Hematopoietic multipotent progenitor cell treated with erythropoietin and hydrocortisone succinate and interleukin-3 and kit ligand, for 8 days (in vitro differentiated cells): ENCODE results near the gene CACNA2D3.

ENCODE experiments used
- DNase-seq: peaks from one replicate; pipeline ENCODE4 v3.0.0-alpha.2; 2015

The CACNA2D3 gene

GRCh38 chr3:54507876-54508460, 385.6 kb downstream of the CACNA2D3 start:
- DNase-seq, result no peak

- DNase-seq, result no peak
Measured at GRCh38 chr3:54510506-54510905, 388.2 kb downstream of the CACNA2D3 start.

- no peak for DNase-seq
Measured at GRCh38 chr3:54511766-54512365, 389.5 kb downstream of the CACNA2D3 start.

- no peak for DNase-seq
Measured at GRCh38 chr3:54514006-54514405, 391.7 kb downstream of the CACNA2D3 start.

- DNase-seq, result no peak
Measured at GRCh38 chr3:54514416-54514815, 392.1 kb downstream of the CACNA2D3 start.

- DNase-seq, result no peak
Measured at GRCh38 chr3:54515441-54516213, 393.3 kb downstream of the CACNA2D3 start.

GRCh38 chr3:54517424-54517823, 395.1 kb downstream of the CACNA2D3 start:
- no peak for DNase-seq

GRCh38 chr3:54518011-54518675, 395.8 kb downstream of the CACNA2D3 start:
- DNase-seq, result no peak

- DNase-seq, result no peak
Measured at GRCh38 chr3:54519493-54519892, 397.1 kb downstream of the CACNA2D3 start.

- DNase-seq, result no peak
Measured at GRCh38 chr3:54520060-54520459, 397.7 kb downstream of the CACNA2D3 start.

GRCh38 chr3:54527521-54527920, 405.2 kb downstream of the CACNA2D3 start:
- no peak for DNase-seq

GRCh38 chr3:54527953-54528352, 405.6 kb downstream of the CACNA2D3 start:
- no peak for DNase-seq

GRCh38 chr3:54528668-54529067, 406.3 kb downstream of the CACNA2D3 start:
- DNase-seq, result no peak

GRCh38 chr3:54530091-54530490, 407.7 kb downstream of the CACNA2D3 start:
- DNase-seq, result no peak

- DNase-seq, result no peak
Measured at GRCh38 chr3:54530944-54531343, 408.6 kb downstream of the CACNA2D3 start.

GRCh38 chr3:54531741-54532140, 409.4 kb downstream of the CACNA2D3 start:
- DNase-seq, result no peak

GRCh38 chr3:54533856-54534255, 411.5 kb downstream of the CACNA2D3 start:
- DNase-seq, result no peak

- no peak for DNase-seq
Measured at GRCh38 chr3:54535619-54536018, 413.3 kb downstream of the CACNA2D3 start.

GRCh38 chr3:54536450-54536849, 414.1 kb downstream of the CACNA2D3 start:
- no peak for DNase-seq

- no peak for DNase-seq
Measured at GRCh38 chr3:54537506-54537905, 415.2 kb downstream of the CACNA2D3 start.

GRCh38 chr3:54538346-54538745, 416.0 kb downstream of the CACNA2D3 start:
- DNase-seq, result no peak

GRCh38 chr3:54541369-54541768, 419.0 kb downstream of the CACNA2D3 start:
- DNase-seq, result no peak

- DNase-seq, result no peak
Measured at GRCh38 chr3:54543446-54543845, 421.1 kb downstream of the CACNA2D3 start.

- no peak for DNase-seq
Measured at GRCh38 chr3:54547051-54547450, 424.7 kb downstream of the CACNA2D3 start.
